GM12878 (cell line): ENCODE measurements around the gene BRDT. TPM values are rescaled to one million over a fixed set of nuclear protein-coding genes. Genes with fewer than 3 reads are reported as not detected.

Experiments used
- ATAC-seq: fragments of 200-7000 bp; cut with Tn5 transposase; 3 replicates; pipeline ENCODE4 v1.9.1; 2020; ENCODE audit warnings: mild to moderate bottlenecking, moderate library complexity
- BruUV-seq: library from RNA; stranded (reverse); fragments of 400-500 nt; replicated peaks from 2 replicates; lab custom pipeline; 2021; lab: Mats Ljungman, UMichigan
- CTCF ChIA-PET: fragments of 300-600 bp; sonication (Branson Sonifier 250); formaldehyde crosslinking; extraction: SDS; loops from one replicate; lab custom pipeline; 2021; ENCODE audit warnings: inconsistent platforms; lab: Yijun Ruan, JAX
- POLR2A ChIA-PET: fragments of 350-600 bp; formaldehyde crosslinking; extraction: SDS; loops from one replicate; lab custom pipeline; 2021; ENCODE audit warnings: inconsistent platforms; lab: Charles Lee
- RAD21 ChIA-PET: fragments of 300-600 bp; sonication (Branson Sonifier 250); formaldehyde crosslinking; loops from one replicate; lab custom pipeline; 2023; ENCODE audit warnings: antibody characterized with exemption; ENCODE audit not compliant: unreplicated experiment; lab: Charles Lee
- SMC1A ChIA-PET: fragments of 300-600 bp; sonication (Branson Sonifier 250); formaldehyde crosslinking; loops from one replicate; lab custom pipeline; 2023; ENCODE audit not compliant: unreplicated experiment, uncharacterized antibody; lab: Charles Lee
- DNase-seq: peaks from one replicate; pipeline ENCODE4 v3.0.0-alpha.2; 2011; ENCODE audit warnings: low read depth, low spot score
- FAIRE-seq: peaks from 3 replicates; lab custom pipeline; 2011; peaks lifted over from hg19 to GRCh38; lab: Jason Lieb, UNC
- H2AFZ ChIP-seq: 2 replicates; pipeline ENCODE4 v1.6.0; 2011; ENCODE audit warnings: low read depth, low read length, control low read depth; ENCODE audit not compliant: control insufficient read depth
- H3K27ac ChIP-seq: 2 replicates; pipeline ENCODE4 v1.5.1; 2011; ENCODE audit warnings: control low read depth; ENCODE audit not compliant: control insufficient read depth, insufficient read depth
- H3K27me3 ChIP-seq, 2 experiments: replicated peaks in 1 of 2; 2 replicates each; pipeline versions ENCODE4 v1.6.0 to v1.6.1; 2011; ENCODE audit warnings: low read length in 1 of 2; ENCODE audit not compliant: control insufficient read depth in 2 of 2, insufficient read depth in 2 of 2
- H3K36me3 ChIP-seq, 2 experiments: 2 replicates each; pipeline ENCODE4 v1.5.1; 2011; ENCODE audit warnings: low read length in 1 of 2; ENCODE audit not compliant: control insufficient read depth in 2 of 2, insufficient read depth in 2 of 2
- H3K4me1 ChIP-seq: 2 replicates; pipeline ENCODE4 v1.6.1; 2011; ENCODE audit warnings: mild to moderate bottlenecking, low read length, moderate library complexity, mixed read lengths; ENCODE audit not compliant: control insufficient read depth, insufficient read depth
- H3K4me2 ChIP-seq: 2 replicates; pipeline ENCODE4 v1.6.0; 2011; ENCODE audit warnings: control low read depth; ENCODE audit not compliant: control insufficient read depth, insufficient read depth
- H3K4me3 ChIP-seq: fragments of 200-600 bp; sonication (generic); 2 replicates; pipeline ENCODE4 v1.5.1; 2016
- H3K79me2 ChIP-seq: 2 replicates; pipeline ENCODE4 v1.6.0; 2011; ENCODE audit warnings: low read length; ENCODE audit not compliant: control insufficient read depth, insufficient read depth
- H3K9ac ChIP-seq: 2 replicates; pipeline ENCODE4 v1.8.0; 2011; ENCODE audit warnings: low read length, control low read depth, mixed read lengths; ENCODE audit not compliant: control insufficient read depth, insufficient read depth
- H3K9me3 ChIP-seq: replicated peaks from 3 replicates; pipeline ENCODE4 v1.5.1; 2011; ENCODE audit warnings: mild to moderate bottlenecking, low read length; ENCODE audit not compliant: control insufficient read depth, insufficient read depth
- H4K20me1 ChIP-seq: 2 replicates; pipeline ENCODE4 v1.6.0; 2011; ENCODE audit not compliant: control insufficient read depth, insufficient read depth
- BRCA1 ChIP-seq: IDR thresholded peaks from 2 replicates; pipeline ENCODE4 v1.6.1; 2011; ENCODE audit warnings: low read depth, low read length, improper control_type of control experiment
- CTCF ChIP-seq, 3 experiments: IDR thresholded peaks in 2 of 3; conservative IDR thresholded peaks in 1 of 3; 2 replicates each; pipeline ENCODE4 v1.5.1; 2011; ENCODE audit warnings: low read depth in 3 of 3, low read length in 3 of 3, mild to moderate bottlenecking in 3 of 3, control low read depth in 2 of 3, moderate library complexity in 2 of 3, inconsistent platforms in 1 of 3, mixed read lengths in 1 of 3; ENCODE audit not compliant: control insufficient read depth in 2 of 3, insufficient read depth in 1 of 3; ENCODE audit errors: extremely low read depth in 1 of 3
- E4F1 ChIP-seq: fragments of 450-650 bp; IDR thresholded peaks from 2 replicates; pipeline ENCODE4 v1.6.1; 2018; ENCODE audit warnings: borderline replicate concordance, mild to moderate bottlenecking; ENCODE audit not compliant: partially characterized antibody
- EED ChIP-seq: sonication (generic); IDR thresholded peaks from 2 replicates; pipeline ENCODE4 v1.6.1; 2016; ENCODE audit warnings: antibody characterized with exemption, low read depth
- HDAC6 ChIP-seq: fragments of 200-600 bp; sonication (generic); IDR thresholded peaks from one replicate; pipeline ENCODE4 v1.8.0; 2017; ENCODE audit warnings: antibody characterized with exemption; ENCODE audit not compliant: unreplicated experiment
- HSF1 ChIP-seq: fragments of 150-350 bp; IDR thresholded peaks from 2 replicates; pipeline ENCODE4 v1.6.1; 2014; ENCODE audit warnings: mild to moderate bottlenecking, low read depth, low read length
- IRF5 ChIP-seq: fragments of 450-650 bp; IDR thresholded peaks from 2 replicates; pipeline ENCODE4 v1.6.1; 2017; ENCODE audit warnings: borderline replicate concordance
- LARP7 ChIP-seq: fragments of 450-650 bp; IDR thresholded peaks from 2 replicates; pipeline ENCODE4 v1.6.1; 2017; ENCODE audit warnings: mild to moderate bottlenecking
- MEF2A ChIP-seq: IDR thresholded peaks from 2 replicates; pipeline ENCODE4 v1.6.1; 2011; ENCODE audit warnings: low read depth, mild to moderate bottlenecking, low read length, moderate library complexity; ENCODE audit not compliant: insufficient read depth
- MYC ChIP-seq: IDR thresholded peaks from 2 replicates; pipeline ENCODE4 v1.6.1; 2011; ENCODE audit warnings: mild to moderate bottlenecking, low read length, moderate library complexity, inconsistent platforms; ENCODE audit not compliant: insufficient read depth, insufficient replicate concordance, insufficient read length, severe bottlenecking
- NFYB ChIP-seq: IDR thresholded peaks from 2 replicates; pipeline ENCODE4 v1.6.1; 2011; ENCODE audit warnings: low read depth, mild to moderate bottlenecking, low read length, improper control_type of control experiment, moderate library complexity; ENCODE audit not compliant: insufficient read depth
- RAD21 ChIP-seq: IDR thresholded peaks from 2 replicates; pipeline ENCODE4 v1.6.1; 2011; ENCODE audit warnings: mild to moderate bottlenecking, low read depth, low read length, moderate library complexity; ENCODE audit not compliant: insufficient read depth
- ZBTB33 ChIP-seq: fragments of 450-650 bp; IDR thresholded peaks from 2 replicates; pipeline ENCODE4 v1.6.1; 2017; ENCODE audit warnings: mild to moderate bottlenecking
- WGBS: methylation state at CpG from one replicate; pipeline ENCODE4 v1.1.6; 2016; ENCODE audit warnings: low lambda C conversion rate; ENCODE audit not compliant: insufficient replicate concordance, insufficient coverage; ENCODE audit errors: missing lambda C conversion rate; 5-methylcytosine and 5-hydroxymethylcytosine counted together
- in situ Hi-C: fragments of 300-500 bp; cut with MboI; formaldehyde crosslinking; loops from 9 replicates; pipeline ENCODE4 v1.14.3; 2018; ENCODE audit warnings: mixed read lengths
- intact Hi-C: fragments of 100-400 bp; cut with micrococcal nuclease; formaldehyde crosslinking; loops from one replicate; pipeline ENCODE4 v1.14.2; 2022; ENCODE audit not compliant: unreplicated experiment
- polyA plus RNA-seq, 11 experiments: library from polyadenylated mRNA; depleted of rRNA in 4 of 11; unstranded in 6 of 11; stranded (reverse) in 5 of 11; fragments of >200 nt; fragmentation: Nextera tagmentation in 4 of 11; fragmentation: Illumina TruSeq in 1 of 11; extraction: Ambion mirVana in 4 of 11; extraction: Trizol in 1 of 11; gene quantifications; 1 replicate in 1 of 11; 2 replicates in 10 of 11; pipeline versions ENCODE4 v1.2.1 to v1.2.3, GENCODE V29; 2011 to 2016; ENCODE audit warnings: inconsistent platforms in 2 of 11, missing spikeins in 2 of 11, low read depth in 1 of 11
- total RNA-seq, 4 experiments: library from RNA; depleted of rRNA in 3 of 4; stranded (reverse); fragments of >200 nt in 3 of 4; fragmentation: Illumina TruSeq in 1 of 4; extraction: Trizol in 1 of 4; gene quantifications; 2 replicates each; pipeline versions ENCODE4 v1.2.1 to v1.2.3, GENCODE V29; 2013 to 2021

BRDT gene
- total and polyA plus RNA-seq, 10 of the 15 experiments (the other 5 are each of a cell fraction or from before 2014, with no cell fraction given), result 0.02 to 0.11 TPM; not detected in 8

- H3K9me3 ChIP-seq, result no peaks in the 10 kb centered on the region
- H3K4me3 ChIP-seq, result no peak overlapping the region
- H4K20me1 ChIP-seq, result no peaks in the 10 kb centered on the region
- intact Hi-C loops, result no loop called here
- RAD21 ChIA-PET, result no interaction called here
- CTCF ChIA-PET, result no interaction called here
- no peaks in the 10 kb centered on the region for H3K27me3 ChIP-seq
- no peaks in the 10 kb centered on the region for H3K36me3 ChIP-seq
- no peak overlapping the region for H3K4me2 ChIP-seq
- H3K4me1 ChIP-seq, result no peaks in the 10 kb centered on the region
- POLR2A ChIA-PET, result no interaction called here
- H3K27ac ChIP-seq, result no peak overlapping the region
- DNase-seq, result no peak
- no peak overlapping the region for H3K9ac ChIP-seq
- SMC1A ChIA-PET, result no interaction called here
- no peak overlapping the region for H2AFZ ChIP-seq
- TF ChIP-seq NFYB (no peak), ZBTB33 (no peak), E4F1 (no peak), HDAC6 (no peak), LARP7 (no peak), CTCF (IDR thresholded peaks at IDR 0.05 in 2 of 3, conservative IDR thresholded peaks at IDR 0.05 in 1 of 3; ENCODE audit: control insufficient read depth in 2 of 3, extremely low read depth in 1 of 3, insufficient read depth in 1 of 3, low read depth in 3 of 3, low read length in 3 of 3) (no peak), MYC (no peak), HSF1 (no peak), BRCA1 (no peak), MEF2A (no peak), IRF5 (no peak), RAD21 (no peak), EED (no peak)
- no peak for ATAC-seq
- BruUV-seq, result no TSS peak
- in situ Hi-C loops, result no loop called here
- FAIRE-seq, result no peak
- H3K79me2 ChIP-seq, result no peaks in the 10 kb centered on the region
- WGBS, result 10% methylated on average over 5 of the region's 5 CpGs
These were observed 94.4 kb downstream of the BRDT start for GRCh38 chr1:92043621-92044020.
